SK-N-SH (cell line): ENCODE data around the gene SPINT2.

Experiments used
- ELF1 ChIP-seq: IDR thresholded peaks from 2 replicates; pipeline ENCODE4 v1.4.0; 2012
- EP300 ChIP-seq, 2 experiments: IDR thresholded peaks; 2 replicates each; pipeline versions ENCODE4 v1.4.0 to v1.6.1; 2012; ENCODE audit warnings: borderline replicate concordance in 1 of 2, low read depth in 1 of 2, low read length in 1 of 2
- GABPA ChIP-seq: IDR thresholded peaks from 2 replicates; pipeline ENCODE4 v1.4.0; 2012; ENCODE audit warnings: low read depth, mild to moderate bottlenecking
- MXI1 ChIP-seq: IDR thresholded peaks from 2 replicates; pipeline ENCODE4 v1.6.1; 2012; ENCODE audit warnings: mild to moderate bottlenecking, low read depth, low read length, improper control_type of control experiment
- POLR2AphosphoS5 ChIP-seq: IDR thresholded peaks from 2 replicates; pipeline ENCODE4 v1.6.1; 2012; ENCODE audit warnings: low read depth, low read length
- RAD21 ChIP-seq: IDR thresholded peaks from 2 replicates; pipeline ENCODE4 v1.6.1; 2012; ENCODE audit warnings: mild to moderate bottlenecking, low read length
- RCOR1 ChIP-seq: fragments of 150-350 bp; IDR thresholded peaks from 2 replicates; pipeline ENCODE4 v1.6.1; 2017; ENCODE audit warnings: antibody characterized with exemption, low read length
- RXRA ChIP-seq: IDR thresholded peaks from 2 replicates; pipeline ENCODE4 v1.4.0; 2012; ENCODE audit warnings: low read depth, mild to moderate bottlenecking, borderline replicate concordance
- SMC3 ChIP-seq: IDR thresholded peaks from 2 replicates; pipeline ENCODE4 v1.6.1; 2012; ENCODE audit warnings: low read depth, low read length, improper control_type of control experiment
- TAF1 ChIP-seq: IDR thresholded peaks from 2 replicates; pipeline ENCODE4 v1.6.1; 2012; ENCODE audit warnings: low read depth, mild to moderate bottlenecking, low read length, moderate library complexity, borderline replicate concordance
- USF2 ChIP-seq: fragments of 150-350 bp; IDR thresholded peaks from 2 replicates; pipeline ENCODE4 v1.6.1; 2017; ENCODE audit warnings: antibody characterized with exemption, low read length, low read depth, borderline replicate concordance
- YY1 ChIP-seq: IDR thresholded peaks from 2 replicates; pipeline ENCODE4 v1.4.0; 2012; ENCODE audit warnings: low read depth, mild to moderate bottlenecking

- no peak for TF ChIP-seq POLR2AphosphoS5
- no peak for TF ChIP-seq EP300 (IDR thresholded peaks at IDR 0.05; ENCODE audit: borderline replicate concordance in 1 of 2, low read depth in 1 of 2, low read length in 1 of 2)
- no peak for TF ChIP-seq GABPA
- no peak for TF ChIP-seq RXRA
- TF ChIP-seq YY1, result no peak
- no peak for TF ChIP-seq RCOR1
- TF ChIP-seq RAD21, result no peak
- TF ChIP-seq USF2, result no peak
- TF ChIP-seq SMC3, result no peak
- TF ChIP-seq ELF1, result no peak
- TF ChIP-seq MXI1, result peak; percentile 67
- TF ChIP-seq TAF1, result no peak
Measured at GRCh38 chr19:38336638-38337359, 72.4 kb downstream of the SPINT2 start.
